Ectodermal cell (in vitro differentiated cells): ENCODE results near the gene ATP23.

ENCODE experiments used
- H3K27ac ChIP-seq: 2 replicates; pipeline ENCODE4 v1.7.0; 2013; ENCODE audit warnings: mild to moderate bottlenecking, low read depth, low read length; ENCODE audit not compliant: insufficient read depth, poor library complexity, severe bottlenecking
- H3K27me3 ChIP-seq: 2 replicates; pipeline ENCODE4 v1.7.0; 2013; ENCODE audit warnings: mild to moderate bottlenecking, low read length; ENCODE audit not compliant: insufficient read depth, control insufficient read depth, poor library complexity, severe bottlenecking
- H3K36me3 ChIP-seq: one replicate; pipeline ENCODE4 v1.7.0; 2013; ENCODE audit warnings: low read length; ENCODE audit not compliant: control insufficient read depth, insufficient read depth
- H3K4me1 ChIP-seq: one replicate; pipeline ENCODE4 v1.7.0; 2013; ENCODE audit warnings: low read length; ENCODE audit not compliant: control insufficient read depth, insufficient read depth
- H3K4me3 ChIP-seq: 2 replicates; pipeline ENCODE4 v1.7.0; 2013; ENCODE audit warnings: low read depth, low read length, control low read depth; ENCODE audit not compliant: insufficient read depth
- H3K9me3 ChIP-seq: 2 replicates; pipeline ENCODE4 v1.7.0; 2013; ENCODE audit warnings: mild to moderate bottlenecking, low read length, moderate library complexity; ENCODE audit not compliant: control insufficient read depth
- WGBS, 2 experiments: methylation state at CpG; one replicate each; pipeline ENCODE4 v1.1.7; 2013; ENCODE audit warnings: missing lambda C conversion rate in 2 of 2; 5-methylcytosine and 5-hydroxymethylcytosine counted together

The ATP23 gene

DNA sequence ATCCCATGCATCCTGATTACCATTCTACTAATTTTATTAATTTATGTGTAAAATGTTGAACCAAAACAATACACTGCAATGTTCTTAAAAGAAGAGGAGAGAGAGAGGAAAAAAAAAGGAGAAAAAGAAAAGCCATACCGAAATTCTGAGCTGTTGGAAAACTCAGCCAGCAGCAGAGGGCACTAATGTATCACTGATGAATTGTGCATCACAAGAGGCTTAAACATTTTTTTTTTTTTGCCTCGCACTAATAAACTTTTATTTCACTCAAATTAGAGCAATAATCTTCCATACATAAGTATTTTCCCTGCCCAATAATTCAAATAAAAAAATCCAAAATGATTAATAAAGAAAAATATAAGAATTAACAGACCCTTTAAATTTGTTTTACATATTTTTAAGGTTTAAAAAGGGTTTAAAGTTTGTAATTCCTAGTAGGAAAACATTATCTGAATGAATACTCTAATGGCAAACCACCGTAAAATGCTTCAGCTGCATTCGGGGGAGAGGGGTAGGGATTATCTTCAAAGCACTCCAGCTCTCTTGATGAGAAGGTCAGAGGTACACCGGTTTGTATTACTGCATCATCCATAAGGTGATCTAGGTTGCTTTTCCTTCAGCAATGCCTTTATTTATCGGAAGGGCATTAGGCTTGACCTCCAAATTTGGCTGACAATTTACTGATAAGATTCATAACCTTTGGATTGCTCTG is 41.9 kb downstream of the ATP23 start:
- Histone ChIP-seq H3K36me3 (no peaks in the 10 kb centered on the region), H3K27ac (no peak overlapping the region), H3K9me3 (no peaks in the 10 kb centered on the region), H3K27me3 (no peaks in the 10 kb centered on the region), H3K4me1 (no peaks in the 10 kb centered on the region), H3K4me3 (no peak overlapping the region)
- WGBS, 2 experiments: 66 to 71% methylated on average over 5 to 6 of the region's 6 CpGs

DNA sequence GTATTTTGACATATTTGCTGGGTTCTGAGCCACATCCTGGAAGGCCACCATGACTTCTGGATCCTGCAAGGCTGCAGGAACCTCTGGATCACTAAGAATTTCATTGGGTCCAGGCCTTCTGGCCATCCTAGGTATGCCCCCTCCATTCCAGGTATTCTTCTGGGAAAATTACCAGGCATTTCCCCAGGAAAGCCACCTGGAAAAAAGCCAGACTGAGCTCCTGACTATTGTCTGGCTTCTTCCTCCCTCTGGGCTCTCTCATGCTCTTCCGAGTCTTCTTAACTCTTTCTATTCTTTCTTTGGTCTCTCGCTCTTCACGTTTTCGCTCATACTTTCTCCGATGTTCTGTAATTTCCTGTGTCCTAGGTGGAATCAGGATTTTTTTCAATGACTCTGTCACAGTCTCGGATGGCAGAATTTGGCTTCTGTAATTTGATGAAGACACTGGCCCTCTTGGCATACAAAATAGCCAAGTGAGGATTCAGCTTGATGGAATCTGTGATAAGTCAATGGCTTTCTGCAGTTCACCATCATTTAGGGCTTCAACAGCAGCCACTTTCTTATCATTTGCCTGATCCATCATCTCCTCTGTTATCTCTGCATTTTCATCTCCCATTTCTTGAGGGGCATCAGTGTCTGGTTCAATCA is 42.6 kb downstream of the ATP23 start:
- Histone ChIP-seq H3K4me1 (no peaks in the 10 kb centered on the region), H3K36me3 (no peaks in the 10 kb centered on the region), H3K27ac (no peak overlapping the region), H3K9me3 (no peaks in the 10 kb centered on the region), H3K4me3 (no peak overlapping the region), H3K27me3 (no peaks in the 10 kb centered on the region)
- WGBS, 2 experiments: 91 to 99% methylated on average over 6 of the region's 6 CpGs

DNA sequence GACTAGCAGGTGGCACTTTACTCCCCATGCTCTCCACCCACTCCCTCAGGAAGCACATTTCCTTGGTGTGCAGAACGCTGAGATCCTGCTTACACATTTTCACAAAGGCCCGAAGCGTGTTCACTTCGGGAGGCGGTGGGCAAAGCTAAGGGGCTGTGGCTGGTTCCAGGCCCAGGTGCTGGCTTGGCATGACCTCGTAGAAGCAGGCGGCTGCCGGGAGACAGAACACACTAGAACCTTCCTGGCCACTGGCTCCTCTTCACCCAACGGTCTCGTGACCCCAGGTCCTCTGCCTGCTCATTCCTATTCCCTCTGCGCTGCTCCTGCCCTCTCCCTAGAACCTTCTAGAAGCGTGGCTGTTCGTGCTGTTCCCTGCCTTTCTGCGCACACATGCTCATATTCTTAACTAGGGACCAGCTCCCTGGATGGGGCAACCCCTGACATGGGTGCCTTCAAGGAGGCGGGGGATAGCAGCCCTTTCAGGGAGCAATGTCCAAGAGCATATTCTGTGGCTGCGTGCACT is 43.3 kb downstream of the ATP23 start:
- H3K9me3 ChIP-seq: no peaks in the 10 kb centered on the region
- H3K27ac ChIP-seq: no peak overlapping the region
- H3K36me3 ChIP-seq: no peaks in the 10 kb centered on the region
- 92 to 94% methylated on average over 15 to 16 of the region's 16 CpGs for WGBS, 2 experiments
- no peaks in the 10 kb centered on the region for H3K4me1 ChIP-seq
- no peaks in the 10 kb centered on the region for H3K27me3 ChIP-seq
- no peak overlapping the region for H3K4me3 ChIP-seq

DNA sequence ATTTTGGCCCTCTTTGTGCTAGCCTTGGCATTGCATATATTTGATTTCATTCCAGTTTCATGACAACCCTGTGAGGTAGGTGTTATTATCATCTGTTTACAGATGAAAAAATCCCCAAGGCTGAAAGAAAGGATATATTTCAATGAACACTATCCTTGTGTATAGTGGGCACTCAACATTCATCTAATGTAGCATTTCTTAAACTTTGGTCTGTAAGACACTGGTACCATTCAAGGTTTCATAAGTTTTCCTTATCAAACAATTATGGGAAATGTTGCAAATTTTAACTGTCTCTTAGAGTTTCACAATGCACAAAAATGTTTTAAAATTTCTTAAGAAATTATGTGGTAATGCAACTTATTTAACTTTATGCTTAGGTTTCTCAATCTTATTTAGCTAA is 44.3 kb downstream of the ATP23 start:
- Histone ChIP-seq H3K9me3 (no peaks in the 10 kb centered on the region), H3K27ac (no peak overlapping the region), H3K36me3 (no peaks in the 10 kb centered on the region), H3K4me1 (no peaks in the 10 kb centered on the region), H3K27me3 (no peaks in the 10 kb centered on the region), H3K4me3 (no peak overlapping the region)

DNA sequence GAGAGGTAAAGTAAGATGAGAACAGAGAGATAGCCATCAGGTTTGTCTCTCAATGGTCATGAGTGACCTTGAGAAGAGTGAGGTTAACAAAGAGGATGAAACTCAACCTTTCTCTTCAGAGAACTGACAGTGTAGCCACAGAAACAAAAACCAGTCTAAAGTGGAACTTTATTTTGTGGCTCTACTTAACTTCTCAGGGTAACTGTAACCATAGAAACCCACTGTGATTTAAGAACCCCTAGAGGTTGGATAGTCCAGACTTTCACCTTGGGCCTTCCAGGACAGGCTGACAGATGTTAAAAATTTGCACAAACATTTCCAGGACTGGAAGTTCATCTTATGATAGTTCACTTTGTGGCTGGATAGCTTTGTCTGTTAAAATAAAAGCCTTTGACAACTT is 48.5 kb downstream of the ATP23 start:
- no peaks in the 10 kb centered on the region for H3K36me3 ChIP-seq
- H3K4me1 ChIP-seq: no peaks in the 10 kb centered on the region
- H3K4me3 ChIP-seq: no peak overlapping the region
- no peaks in the 10 kb centered on the region for H3K9me3 ChIP-seq
- H3K27me3 ChIP-seq: no peaks in the 10 kb centered on the region
- no peak overlapping the region for H3K27ac ChIP-seq

DNA sequence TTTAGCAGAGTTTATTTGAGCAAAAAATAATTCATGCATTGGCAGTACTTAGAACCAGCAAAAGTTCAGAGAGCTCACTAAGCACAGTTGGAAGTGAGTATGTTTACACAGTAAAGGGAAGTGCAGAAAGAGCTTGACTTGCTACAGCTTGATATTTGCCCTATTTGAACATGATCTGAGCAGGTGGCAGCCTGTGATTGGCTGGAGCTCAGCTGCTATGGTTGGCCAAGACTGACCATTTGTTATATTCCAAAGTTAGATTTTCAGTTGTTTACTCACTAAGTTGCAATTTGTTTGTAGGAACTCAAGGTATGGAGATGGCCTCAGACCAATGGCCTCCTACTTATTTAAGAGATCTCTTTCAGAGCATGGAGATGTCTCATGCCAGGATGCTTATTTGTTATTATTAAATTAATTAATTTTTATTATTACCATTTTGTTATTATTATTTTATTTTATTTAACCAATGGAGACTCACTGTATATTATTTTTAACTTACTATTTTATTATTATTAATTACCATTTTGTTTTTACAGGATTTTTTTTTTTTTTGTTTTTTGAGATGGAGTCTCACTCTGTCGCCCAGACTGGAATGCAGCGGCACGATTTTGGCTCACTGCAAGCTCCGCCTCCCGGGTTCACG is 49.0 kb downstream of the ATP23 start:
- no peaks in the 10 kb centered on the region for H3K36me3 ChIP-seq
- no peaks in the 10 kb centered on the region for H3K27me3 ChIP-seq
- no peak overlapping the region for H3K4me3 ChIP-seq
- H3K9me3 ChIP-seq: no peaks in the 10 kb centered on the region
- no peak overlapping the region for H3K27ac ChIP-seq
- 87 to 93% methylated on average over 6 of the region's 6 CpGs for WGBS, 2 experiments
- H3K4me1 ChIP-seq: no peaks in the 10 kb centered on the region

DNA sequence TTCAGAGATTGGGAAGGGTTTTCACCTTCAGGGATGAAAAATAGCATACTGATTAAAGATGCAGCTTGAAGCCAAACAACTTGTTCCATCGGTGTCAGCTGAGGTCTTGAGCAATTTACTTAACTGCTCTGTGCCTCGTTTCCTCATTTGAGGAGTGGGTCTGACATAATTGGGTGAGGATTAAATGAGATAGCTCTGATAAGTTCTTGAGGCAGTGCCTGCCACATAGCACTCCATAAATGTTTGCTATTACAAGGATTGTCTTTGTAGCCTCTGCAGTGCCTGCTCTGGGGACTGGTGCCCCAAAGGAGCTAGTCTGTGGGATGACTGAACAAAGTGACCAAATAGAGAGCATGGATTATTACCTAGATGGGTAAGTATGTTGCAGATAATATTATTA is 50.6 kb downstream of the ATP23 start:
- no peak overlapping the region for H3K27ac ChIP-seq
- no peaks in the 10 kb centered on the region for H3K9me3 ChIP-seq
- H3K4me1 ChIP-seq: no peaks in the 10 kb centered on the region
- no peaks in the 10 kb centered on the region for H3K36me3 ChIP-seq
- 92 to 93% methylated on average over 2 of the region's 2 CpGs for WGBS, 2 experiments
- no peak overlapping the region for H3K4me3 ChIP-seq
- H3K27me3 ChIP-seq: no peaks in the 10 kb centered on the region

DNA sequence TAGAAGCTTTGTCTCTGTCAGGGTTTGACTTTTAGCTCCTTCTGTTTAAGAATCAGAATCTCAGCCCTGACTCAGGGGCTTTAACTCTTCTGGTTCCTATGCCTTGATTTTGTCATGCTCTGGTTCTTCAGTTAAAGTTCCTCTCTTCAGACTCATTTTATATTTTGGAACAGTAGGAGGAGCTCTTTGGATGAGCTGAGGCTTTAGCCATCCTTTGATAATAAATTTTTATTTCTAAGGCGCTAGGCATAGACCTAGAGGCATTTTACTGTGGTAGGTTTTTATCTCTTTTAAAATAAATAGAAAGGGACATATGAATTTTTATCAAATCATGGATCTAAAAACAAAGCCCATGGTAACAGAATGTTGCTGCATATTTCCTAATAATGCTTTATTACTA is 51.7 kb downstream of the ATP23 start:
- H3K4me3 ChIP-seq: no peak overlapping the region
- H3K36me3 ChIP-seq: no peaks in the 10 kb centered on the region
- no peak overlapping the region for H3K27ac ChIP-seq
- H3K27me3 ChIP-seq: no peaks in the 10 kb centered on the region
- 100% methylated on average over 1 of the region's 1 CpG; no CpG with 5 or more reads in 1 of the 2 experiments for WGBS, 2 experiments
- peaks cover 2% of the 10 kb centered on the region for H3K9me3 ChIP-seq
- no peaks in the 10 kb centered on the region for H3K4me1 ChIP-seq

DNA sequence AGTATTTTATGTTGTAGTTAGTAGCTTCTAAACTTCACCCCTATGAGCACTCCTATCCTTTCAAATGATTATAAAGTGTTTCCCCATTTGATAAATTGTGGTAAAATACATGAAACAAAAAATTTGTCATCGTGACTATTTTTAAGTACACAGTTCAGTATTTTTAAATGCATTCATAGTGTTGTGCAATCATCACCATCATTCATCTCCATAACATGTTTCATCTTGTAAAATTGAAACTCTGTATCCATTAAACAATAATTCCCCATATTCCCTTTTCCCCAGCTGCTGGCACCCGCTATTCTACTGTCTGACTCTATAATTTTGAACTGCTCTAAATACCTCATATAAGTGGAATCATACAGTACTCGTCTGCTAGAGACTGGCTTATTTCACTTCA is 52.5 kb downstream of the ATP23 start:
- H3K36me3 ChIP-seq: no peaks in the 10 kb centered on the region
- H3K9me3 ChIP-seq: peaks cover 2% of the 10 kb centered on the region
- H3K4me3 ChIP-seq: no peak overlapping the region
- H3K27me3 ChIP-seq: no peaks in the 10 kb centered on the region
- H3K27ac ChIP-seq: no peak overlapping the region
- H3K4me1 ChIP-seq: no peaks in the 10 kb centered on the region
- 90 to 92% methylated on average over 3 of the region's 3 CpGs for WGBS, 2 experiments

DNA sequence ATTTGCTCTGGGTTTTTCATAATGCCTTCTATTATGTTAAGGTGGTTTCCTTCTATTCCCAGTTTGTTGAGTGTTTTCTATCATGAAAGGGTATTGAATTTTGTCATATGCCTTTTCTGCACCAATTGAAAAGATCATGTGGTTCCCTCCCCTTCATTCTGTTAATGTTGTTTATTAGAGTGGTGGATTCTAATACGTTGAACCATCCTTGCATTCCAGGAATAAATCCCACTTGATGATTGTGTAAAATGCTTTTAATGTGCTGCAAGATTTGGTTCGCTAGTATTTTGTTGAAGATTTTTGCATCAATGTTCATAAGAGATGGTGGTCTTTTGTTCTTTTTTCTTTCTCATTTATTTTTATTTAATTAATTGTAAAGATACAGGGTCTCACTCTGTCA is 55.2 kb downstream of the ATP23 start:
- 88 to 89% methylated on average over 2 of the region's 2 CpGs for WGBS, 2 experiments
- H3K27me3 ChIP-seq: no peaks in the 10 kb centered on the region
- H3K27ac ChIP-seq: no peak overlapping the region

More for the DNA sequence above, 55.2 kb downstream of the ATP23 start:
- Histone ChIP-seq H3K4me3 (no peak overlapping the region), H3K36me3 (no peaks in the 10 kb centered on the region), H3K4me1 (no peaks in the 10 kb centered on the region), H3K9me3 (peaks cover 5% of the 10 kb centered on the region)
